Measurements from ENCODE around the gene ASAP3. TPM values are rescaled to one million over a fixed set of nuclear protein-coding genes. Genes with fewer than 3 reads are reported as not detected.

Gene ASAP3
- 39.9 and 68.0 TPM in 2 replicates for total RNA-seq

GRCh38 chr1:23483321-23484252 lies at the start of gene ASAP3:
ASAP3 (minus strand) TSS chr1:23484179; CDS start chr1:23484133, 46 bp downstream.

GRCh38 chr1:23530747-23531561 lies 47.0 kb upstream of the ASAP3 start, which contains the start of gene E2F2:
E2F2 (minus strand) TSS chr1:23531233; CDS start chr1:23530793, 440 bp downstream.

GRCh38 chr1:23424293-23425192 lies 59.4 kb downstream of the ASAP3 start, which contains the start of gene TCEA3:
TCEA3 (minus strand) TSS chr1:23424748; CDS start chr1:23424633, 115 bp downstream.

Other genes starting within 250 kb of the ASAP3 start
- 65.4 and 90.5 TPM in 2 replicates for gene HNRNPR, start 139.9 kb downstream of the ASAP3 start, total RNA-seq
- gene ZNF436, start 114.3 kb downstream of the ASAP3 start, total RNA-seq, result 12.1 and 21.7 TPM in 2 replicates
- 3.1 and 12.1 TPM in 2 replicates for gene TCEA3, start 59.4 kb downstream of the ASAP3 start, total RNA-seq
- gene E2F2, start 47.1 kb upstream of the ASAP3 start, total RNA-seq, result 2.2 and 3.1 TPM in 2 replicates
- gene ID3, start 75.3 kb upstream of the ASAP3 start, total RNA-seq, result 10.4 and 18.4 TPM in 2 replicates
- 559 and 984 TPM in 2 replicates for gene RPL11, start 207.6 kb upstream of the ASAP3 start, total RNA-seq

Data from subcutaneous preadipocyte (primary cell).